NCI-H2196 treated with DMSO at 0.1 percent for 48 hours (cell line): ENCODE results near the gene TOMT.
A peak's percentile ranks its signal among the peaks of the same experiment; 100 is the strongest.

ENCODE experiments used
- DNase-seq: peaks from one replicate; lab custom pipeline; 2025; ENCODE audit not compliant: unreplicated experiment; lab: John Stamatoyannopoulos, UW

Gene TOMT, protein sequence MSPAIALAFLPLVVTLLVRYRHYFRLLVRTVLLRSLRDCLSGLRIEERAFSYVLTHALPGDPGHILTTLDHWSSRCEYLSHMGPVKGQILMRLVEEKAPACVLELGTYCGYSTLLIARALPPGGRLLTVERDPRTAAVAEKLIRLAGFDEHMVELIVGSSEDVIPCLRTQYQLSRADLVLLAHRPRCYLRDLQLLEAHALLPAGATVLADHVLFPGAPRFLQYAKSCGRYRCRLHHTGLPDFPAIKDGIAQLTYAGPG

GRCh38 chr11:72105888-72106287, at the start of gene TOMT:
TSS of gene TOMT (plus strand) at chr11:72105924. CDS start at chr11:72105952, 28 bp downstream.
- no peak for DNase-seq

- peak; percentile 37 for DNase-seq
Observed at GRCh38 chr11:72058416-72059034, 47.2 kb upstream of the TOMT start.

DNA sequence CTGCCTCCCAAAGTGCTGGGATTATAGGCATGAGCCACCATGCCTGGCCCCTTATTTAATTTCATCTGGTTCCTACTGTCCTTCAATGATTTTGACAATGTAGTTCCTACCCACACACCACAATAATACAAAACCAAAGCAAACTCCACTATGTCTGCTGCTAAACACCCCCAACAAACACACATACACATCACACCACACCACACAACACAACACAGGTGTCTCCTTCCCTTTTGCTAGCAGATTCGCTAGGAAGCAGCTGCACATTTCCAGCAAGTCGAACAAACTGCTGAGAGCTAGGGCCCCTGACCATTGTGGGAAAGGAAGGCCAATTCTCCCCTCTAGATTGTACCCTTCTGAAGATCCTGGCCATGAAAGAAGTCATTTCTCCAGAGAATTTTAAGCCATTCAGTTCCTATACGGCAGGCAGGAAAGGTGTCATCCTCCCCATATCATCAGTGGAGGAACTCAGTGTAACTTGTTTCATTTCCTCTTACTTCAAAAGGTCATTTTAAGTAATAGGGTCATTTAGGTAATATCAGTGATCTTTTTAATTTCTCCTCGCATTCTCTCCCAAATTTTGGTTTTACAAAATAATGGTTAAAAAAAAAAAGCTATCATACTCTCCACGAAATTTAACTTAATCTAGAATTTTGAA, 43.9 kb upstream of the TOMT start:
- no peak for DNase-seq

GRCh38 chr11:72066855-72067254, 38.9 kb upstream of the TOMT start:
- DNase-seq, result no peak

DNA sequence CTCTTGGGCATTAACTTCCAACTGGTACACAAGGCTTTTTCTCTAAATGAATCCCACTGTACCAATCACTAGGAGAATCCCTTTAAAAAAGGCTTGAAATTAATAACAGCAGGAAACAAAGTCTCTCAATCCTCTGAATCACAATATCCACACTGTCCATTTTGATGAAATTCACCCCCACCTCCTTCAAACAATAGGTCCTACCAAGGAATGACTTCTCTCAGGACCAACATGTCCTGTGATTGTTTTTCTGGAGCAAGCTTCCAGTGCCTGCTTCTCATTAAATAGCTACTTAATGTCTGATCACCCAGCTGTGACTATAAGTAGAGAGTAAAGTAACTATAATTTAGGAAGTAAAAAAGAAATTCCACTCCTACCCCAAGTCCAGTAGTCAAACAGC, 38.5 kb upstream of the TOMT start:
- DNase-seq, result no peak

DNA sequence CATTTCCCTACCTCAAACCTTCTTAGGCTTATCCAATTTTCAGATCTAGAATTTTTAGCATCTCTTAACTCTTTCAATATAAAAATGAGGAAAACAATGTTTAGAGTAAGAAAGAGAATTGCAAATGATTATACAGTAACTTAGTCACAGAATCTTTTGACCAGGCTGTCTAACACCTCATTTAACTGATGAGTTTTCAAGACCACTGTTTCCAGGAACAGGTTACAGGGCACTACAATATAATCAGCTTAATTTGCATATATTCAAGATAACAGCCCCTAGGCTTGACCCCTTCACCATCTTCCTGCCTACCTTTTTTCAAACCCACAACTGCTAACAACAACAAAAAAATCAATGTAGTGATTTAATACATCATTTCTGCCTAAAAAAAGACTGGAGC, 38.0 kb upstream of the TOMT start:
- DNase-seq, result no peak

GRCh38 chr11:72069200-72069599, 36.5 kb upstream of the TOMT start:
- DNase-seq, result no peak

GRCh38 chr11:72069787-72070251, 35.9 kb upstream of the TOMT start:
- DNase-seq, result peak; percentile 55

- no peak for DNase-seq
Observed at GRCh38 chr11:72070491-72070890, 35.2 kb upstream of the TOMT start.

DNA sequence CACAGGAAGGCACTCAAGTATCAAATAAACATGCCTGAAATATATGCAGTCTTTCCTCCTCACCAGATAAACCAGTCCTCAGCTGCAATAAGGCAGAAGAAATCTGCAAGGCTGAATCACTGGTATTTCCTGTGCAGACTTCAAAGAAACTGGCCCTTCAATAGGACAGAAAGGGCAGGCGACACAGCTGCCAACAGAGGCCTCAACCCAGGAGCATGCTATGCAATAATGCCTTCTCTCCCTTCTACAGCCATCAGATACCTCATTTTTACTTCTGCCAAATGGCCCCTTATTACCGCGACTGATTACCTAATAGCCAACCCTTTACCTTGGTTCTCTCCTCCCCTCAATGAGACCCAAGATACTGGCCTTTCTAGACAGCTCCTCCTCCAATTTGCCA, 33.4 kb upstream of the TOMT start:
- no peak for DNase-seq

- no peak for DNase-seq
Observed at GRCh38 chr11:72075109-72075508, 30.6 kb upstream of the TOMT start.

- no peak for DNase-seq
Observed at GRCh38 chr11:72075756-72076155, 30.0 kb upstream of the TOMT start.

GRCh38 chr11:72078477-72078876, 27.2 kb upstream of the TOMT start:
- no peak for DNase-seq

DNA sequence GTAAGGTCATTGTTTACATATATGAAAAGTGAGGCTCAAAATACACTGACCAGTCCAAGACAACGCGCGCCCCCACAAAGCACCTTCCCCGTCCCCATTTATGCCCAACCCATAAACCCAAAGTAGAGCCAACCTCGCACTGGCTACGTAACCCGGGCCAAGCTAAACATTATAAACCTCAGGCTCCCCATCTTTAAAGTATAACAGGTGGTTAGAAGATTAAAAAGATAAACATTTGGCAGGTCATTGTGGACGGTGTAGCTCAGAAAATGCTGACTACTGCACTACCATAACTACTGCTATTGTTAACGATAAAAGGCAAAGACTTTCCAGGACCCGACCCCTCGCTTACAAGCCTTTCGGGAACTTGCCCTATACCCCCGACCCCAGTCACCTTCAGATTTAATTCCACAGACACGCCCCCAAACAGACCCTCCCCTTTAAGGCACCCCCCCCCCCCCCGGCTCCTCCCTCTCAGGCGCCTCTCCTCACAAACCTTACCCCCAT, 25.9 kb upstream of the TOMT start:
- DNase-seq, result no peak

DNA sequence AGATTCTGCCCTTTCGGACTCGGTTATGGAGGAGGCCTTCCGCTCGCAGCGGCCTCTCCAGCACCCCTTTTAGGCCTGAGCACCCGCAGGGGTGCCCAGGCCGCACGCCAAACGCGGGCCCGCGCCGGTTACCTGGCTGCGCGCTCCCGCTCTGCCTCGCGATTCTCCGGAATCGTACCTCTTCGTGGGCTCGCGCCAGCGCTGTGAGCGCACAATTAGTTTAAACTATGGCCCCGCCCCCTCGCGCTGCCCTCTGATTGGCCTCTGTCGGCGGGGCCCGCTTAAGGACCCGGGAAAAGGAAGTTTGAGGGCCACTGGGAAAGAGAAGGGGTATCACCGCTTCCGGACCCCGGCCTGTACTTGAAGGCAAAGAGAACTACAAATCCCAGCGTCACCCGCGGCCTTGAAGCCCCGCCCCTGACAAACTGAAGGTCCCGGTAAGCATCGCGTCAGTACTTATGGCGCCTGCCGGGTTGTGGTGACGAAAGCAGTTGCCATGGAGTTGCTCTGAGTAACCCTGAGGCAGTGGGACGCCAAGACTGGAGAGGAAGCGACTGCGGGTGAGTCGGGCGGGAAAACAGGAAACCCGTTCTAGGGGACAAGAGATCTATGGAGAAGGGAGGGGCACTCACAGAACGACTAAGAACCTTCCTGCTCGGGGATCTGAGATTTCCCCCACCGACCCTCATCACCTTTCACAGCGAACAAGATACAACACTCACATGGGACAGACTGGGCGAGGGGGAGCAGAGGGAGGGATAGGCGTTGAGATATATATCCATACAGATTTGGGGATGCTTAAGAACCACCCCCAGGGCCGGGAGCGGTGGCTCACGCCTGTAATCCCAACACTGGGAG, 25.2 kb upstream of the TOMT start, which contains the start of the genes LRRC51 and NUMA1:
Gene LRRC51, plus strand, starts transcription at position 525 of the 858 bp plus-strand sequence. CDS start 8,234 bp downstream, outside the sequence.
Gene NUMA1, minus strand, starts transcription at position 217 of the 858 bp plus-strand sequence. CDS start 44,599 bp downstream, outside the sequence.
- DNase-seq, result peak; percentile 100

DNA sequence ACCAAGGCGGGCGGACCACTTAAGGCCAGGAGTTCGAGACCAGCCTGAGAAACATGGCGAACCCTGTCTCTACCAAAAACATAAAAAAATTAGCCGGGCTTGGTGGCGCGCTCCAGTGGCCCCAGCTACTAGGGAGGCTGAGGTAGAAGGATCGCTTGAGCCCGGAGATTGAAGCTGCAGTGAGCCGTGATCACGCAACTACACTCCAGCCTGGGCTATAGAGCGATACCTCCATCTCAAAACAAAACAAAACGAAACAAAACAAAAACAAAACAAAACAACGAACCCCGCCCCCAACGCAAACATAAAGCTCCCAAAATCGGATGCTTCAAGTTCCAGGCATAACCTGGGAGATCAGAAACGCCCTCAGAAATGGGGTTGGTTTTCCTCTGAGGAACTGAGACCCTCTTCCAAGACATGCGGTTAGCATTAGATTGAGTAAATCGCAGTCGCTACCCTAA, 24.5 kb upstream of the TOMT start:
- no peak for DNase-seq

GRCh38 chr11:72081821-72082453, 23.8 kb upstream of the TOMT start:
- no peak for DNase-seq

GRCh38 chr11:72083414-72083813, 22.3 kb upstream of the TOMT start:
- peak; percentile 23 for DNase-seq

- no peak for DNase-seq
Observed at GRCh38 chr11:72084076-72084475, 21.6 kb upstream of the TOMT start.

DNA sequence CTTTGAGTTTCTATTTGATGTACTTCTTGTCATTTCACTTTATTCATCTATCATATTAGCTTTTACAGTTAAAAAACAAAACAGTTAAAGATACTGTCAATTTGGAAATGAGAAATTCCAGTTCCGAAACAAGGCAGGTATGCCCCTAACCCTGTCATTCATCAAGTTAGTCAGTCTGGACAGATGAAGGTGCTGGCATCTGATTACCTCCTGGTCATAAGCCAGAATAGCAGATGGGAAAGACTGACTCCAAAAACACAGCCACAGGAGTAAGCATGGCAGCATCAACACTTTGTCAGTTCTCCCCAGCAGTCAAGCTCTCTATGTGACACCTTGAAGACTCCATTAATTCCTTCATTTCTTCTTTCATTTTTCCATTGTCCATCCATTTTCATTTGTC, 20.8 kb upstream of the TOMT start:
- no peak for DNase-seq
